ENCODE measurements around the gene GPANK1. TPM values are rescaled to one million over a fixed set of nuclear protein-coding genes. Genes with fewer than 3 reads are reported as not detected.

Gene GPANK1
- total RNA-seq, 1 experiment from 2014 or later = 29.1 TPM

DNA sequence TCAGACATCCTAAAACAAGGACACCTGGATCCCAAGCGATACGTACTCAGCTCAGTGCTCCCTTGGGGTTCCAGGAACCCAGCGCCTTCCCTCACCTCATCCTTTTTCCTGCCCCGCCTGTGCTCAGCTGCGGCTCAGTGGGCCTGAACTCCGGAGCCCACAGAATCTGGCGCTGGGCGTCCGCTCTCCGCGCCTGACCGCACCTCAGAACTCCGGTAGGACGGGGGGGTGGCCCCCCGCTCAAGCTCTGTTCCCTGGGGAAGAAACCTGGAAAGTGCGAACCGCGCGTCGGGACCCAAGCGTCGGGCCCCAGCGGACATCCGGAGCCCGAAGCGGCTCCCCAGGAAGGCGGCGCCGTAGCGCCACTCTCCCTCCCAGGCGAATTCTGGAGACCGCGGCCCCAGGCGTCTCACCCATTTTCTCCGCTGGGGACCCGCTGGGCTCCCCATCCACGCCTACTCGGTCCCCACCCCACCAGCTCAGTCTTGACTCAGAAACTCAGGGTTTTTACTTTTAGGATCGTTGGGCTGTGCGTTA, 16.4 kb upstream of the GPANK1 start:
- DNase-seq (ENCODE audit: low spot score) (peak; percentile 54), ATAC-seq (peak; percentile 22)
- TF ChIP-seq MXD4 (CRISPR knock-in tag; IDR thresholded peaks at IDR 0.05; ENCODE audit: borderline replicate concordance) = no peak
- TF ChIP-seq, protein P1, sequence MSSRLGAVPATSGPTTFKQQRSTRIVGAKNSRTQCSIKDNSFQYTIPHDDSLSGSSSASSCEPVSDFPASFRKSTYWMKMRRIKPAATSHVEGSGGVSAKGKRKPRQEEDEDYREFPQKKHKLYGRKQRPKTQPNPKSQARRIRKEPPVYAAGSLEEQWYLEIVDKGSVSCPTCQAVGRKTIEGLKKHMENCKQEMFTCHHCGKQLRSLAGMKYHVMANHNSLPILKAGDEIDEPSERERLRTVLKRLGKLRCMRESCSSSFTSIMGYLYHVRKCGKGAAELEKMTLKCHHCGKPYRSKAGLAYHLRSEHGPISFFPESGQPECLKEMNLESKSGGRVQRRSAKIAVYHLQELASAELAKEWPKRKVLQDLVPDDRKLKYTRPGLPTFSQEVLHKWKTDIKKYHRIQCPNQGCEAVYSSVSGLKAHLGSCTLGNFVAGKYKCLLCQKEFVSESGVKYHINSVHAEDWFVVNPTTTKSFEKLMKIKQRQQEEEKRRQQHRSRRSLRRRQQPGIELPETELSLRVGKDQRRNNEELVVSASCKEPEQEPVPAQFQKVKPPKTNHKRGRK (CRISPR knock-in tag; IDR thresholded peaks at IDR 0.05; ENCODE audit: borderline replicate concordance) = no peak
- TF ChIP-seq ATF1 (CRISPR knock-in tag; IDR thresholded peaks at IDR 0.05) = no peak
- TF ChIP-seq, protein P2, sequence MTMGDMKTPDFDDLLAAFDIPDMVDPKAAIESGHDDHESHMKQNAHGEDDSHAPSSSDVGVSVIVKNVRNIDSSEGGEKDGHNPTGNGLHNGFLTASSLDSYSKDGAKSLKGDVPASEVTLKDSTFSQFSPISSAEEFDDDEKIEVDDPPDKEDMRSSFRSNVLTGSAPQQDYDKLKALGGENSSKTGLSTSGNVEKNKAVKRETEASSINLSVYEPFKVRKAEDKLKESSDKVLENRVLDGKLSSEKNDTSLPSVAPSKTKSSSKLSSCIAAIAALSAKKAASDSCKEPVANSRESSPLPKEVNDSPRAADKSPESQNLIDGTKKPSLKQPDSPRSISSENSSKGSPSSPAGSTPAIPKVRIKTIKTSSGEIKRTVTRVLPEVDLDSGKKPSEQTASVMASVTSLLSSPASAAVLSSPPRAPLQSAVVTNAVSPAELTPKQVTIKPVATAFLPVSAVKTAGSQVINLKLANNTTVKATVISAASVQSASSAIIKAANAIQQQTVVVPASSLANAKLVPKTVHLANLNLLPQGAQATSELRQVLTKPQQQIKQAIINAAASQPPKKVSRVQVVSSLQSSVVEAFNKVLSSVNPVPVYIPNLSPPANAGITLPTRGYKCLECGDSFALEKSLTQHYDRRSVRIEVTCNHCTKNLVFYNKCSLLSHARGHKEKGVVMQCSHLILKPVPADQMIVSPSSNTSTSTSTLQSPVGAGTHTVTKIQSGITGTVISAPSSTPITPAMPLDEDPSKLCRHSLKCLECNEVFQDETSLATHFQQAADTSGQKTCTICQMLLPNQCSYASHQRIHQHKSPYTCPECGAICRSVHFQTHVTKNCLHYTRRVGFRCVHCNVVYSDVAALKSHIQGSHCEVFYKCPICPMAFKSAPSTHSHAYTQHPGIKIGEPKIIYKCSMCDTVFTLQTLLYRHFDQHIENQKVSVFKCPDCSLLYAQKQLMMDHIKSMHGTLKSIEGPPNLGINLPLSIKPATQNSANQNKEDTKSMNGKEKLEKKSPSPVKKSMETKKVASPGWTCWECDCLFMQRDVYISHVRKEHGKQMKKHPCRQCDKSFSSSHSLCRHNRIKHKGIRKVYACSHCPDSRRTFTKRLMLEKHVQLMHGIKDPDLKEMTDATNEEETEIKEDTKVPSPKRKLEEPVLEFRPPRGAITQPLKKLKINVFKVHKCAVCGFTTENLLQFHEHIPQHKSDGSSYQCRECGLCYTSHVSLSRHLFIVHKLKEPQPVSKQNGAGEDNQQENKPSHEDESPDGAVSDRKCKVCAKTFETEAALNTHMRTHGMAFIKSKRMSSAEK (CRISPR knock-in tag; IDR thresholded peaks at IDR 0.05; ENCODE audit: borderline replicate concordance) = no peak
- no peak for TF ChIP-seq NR2C2 (CRISPR knock-in tag; IDR thresholded peaks at IDR 0.05)
- no peak for TF ChIP-seq TEAD1 (CRISPR knock-in tag; IDR thresholded peaks at IDR 0.05)
- TF ChIP-seq, protein P3, sequence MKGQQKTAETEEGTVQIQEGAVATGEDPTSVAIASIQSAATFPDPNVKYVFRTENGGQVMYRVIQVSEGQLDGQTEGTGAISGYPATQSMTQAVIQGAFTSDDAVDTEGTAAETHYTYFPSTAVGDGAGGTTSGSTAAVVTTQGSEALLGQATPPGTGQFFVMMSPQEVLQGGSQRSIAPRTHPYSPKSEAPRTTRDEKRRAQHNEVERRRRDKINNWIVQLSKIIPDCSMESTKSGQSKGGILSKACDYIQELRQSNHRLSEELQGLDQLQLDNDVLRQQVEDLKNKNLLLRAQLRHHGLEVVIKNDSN (CRISPR knock-in tag; IDR thresholded peaks at IDR 0.05) = no peak
- TF ChIP-seq, protein P4, sequence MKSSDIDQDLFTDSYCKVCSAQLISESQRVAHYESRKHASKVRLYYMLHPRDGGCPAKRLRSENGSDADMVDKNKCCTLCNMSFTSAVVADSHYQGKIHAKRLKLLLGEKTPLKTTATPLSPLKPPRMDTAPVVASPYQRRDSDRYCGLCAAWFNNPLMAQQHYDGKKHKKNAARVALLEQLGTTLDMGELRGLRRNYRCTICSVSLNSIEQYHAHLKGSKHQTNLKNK (CRISPR knock-in tag; IDR thresholded peaks at IDR 0.05) = no peak
- 0 out of 2 replicates have a peak, but pooled peaks have one; percentile 39 for TF ChIP-seq ZNF423 (CRISPR knock-in tag; IDR thresholded peaks at IDR 0.05)
- TF ChIP-seq, protein P5, sequence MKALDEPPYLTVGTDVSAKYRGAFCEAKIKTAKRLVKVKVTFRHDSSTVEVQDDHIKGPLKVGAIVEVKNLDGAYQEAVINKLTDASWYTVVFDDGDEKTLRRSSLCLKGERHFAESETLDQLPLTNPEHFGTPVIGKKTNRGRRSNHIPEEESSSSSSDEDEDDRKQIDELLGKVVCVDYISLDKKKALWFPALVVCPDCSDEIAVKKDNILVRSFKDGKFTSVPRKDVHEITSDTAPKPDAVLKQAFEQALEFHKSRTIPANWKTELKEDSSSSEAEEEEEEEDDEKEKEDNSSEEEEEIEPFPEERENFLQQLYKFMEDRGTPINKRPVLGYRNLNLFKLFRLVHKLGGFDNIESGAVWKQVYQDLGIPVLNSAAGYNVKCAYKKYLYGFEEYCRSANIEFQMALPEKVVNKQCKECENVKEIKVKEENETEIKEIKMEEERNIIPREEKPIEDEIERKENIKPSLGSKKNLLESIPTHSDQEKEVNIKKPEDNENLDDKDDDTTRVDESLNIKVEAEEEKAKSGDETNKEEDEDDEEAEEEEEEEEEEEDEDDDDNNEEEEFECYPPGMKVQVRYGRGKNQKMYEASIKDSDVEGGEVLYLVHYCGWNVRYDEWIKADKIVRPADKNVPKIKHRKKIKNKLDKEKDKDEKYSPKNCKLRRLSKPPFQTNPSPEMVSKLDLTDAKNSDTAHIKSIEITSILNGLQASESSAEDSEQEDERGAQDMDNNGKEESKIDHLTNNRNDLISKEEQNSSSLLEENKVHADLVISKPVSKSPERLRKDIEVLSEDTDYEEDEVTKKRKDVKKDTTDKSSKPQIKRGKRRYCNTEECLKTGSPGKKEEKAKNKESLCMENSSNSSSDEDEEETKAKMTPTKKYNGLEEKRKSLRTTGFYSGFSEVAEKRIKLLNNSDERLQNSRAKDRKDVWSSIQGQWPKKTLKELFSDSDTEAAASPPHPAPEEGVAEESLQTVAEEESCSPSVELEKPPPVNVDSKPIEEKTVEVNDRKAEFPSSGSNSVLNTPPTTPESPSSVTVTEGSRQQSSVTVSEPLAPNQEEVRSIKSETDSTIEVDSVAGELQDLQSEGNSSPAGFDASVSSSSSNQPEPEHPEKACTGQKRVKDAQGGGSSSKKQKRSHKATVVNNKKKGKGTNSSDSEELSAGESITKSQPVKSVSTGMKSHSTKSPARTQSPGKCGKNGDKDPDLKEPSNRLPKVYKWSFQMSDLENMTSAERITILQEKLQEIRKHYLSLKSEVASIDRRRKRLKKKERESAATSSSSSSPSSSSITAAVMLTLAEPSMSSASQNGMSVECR (CRISPR knock-in tag; IDR thresholded peaks at IDR 0.05; ENCODE audit: borderline replicate concordance) = 0 out of 2 replicates have a peak, but pooled peaks have one; percentile 22
- TF ChIP-seq JUN (CRISPR knock-in tag; IDR thresholded peaks at IDR 0.05) = no peak
- TF ChIP-seq ETV6 (CRISPR knock-in tag; IDR thresholded peaks at IDR 0.05) = 0 out of 2 replicates have a peak, but pooled peaks have one; percentile 36
- no peak for TF ChIP-seq ZNF121 (CRISPR knock-in tag; IDR thresholded peaks at IDR 0.05)
- TF ChIP-seq, protein P6, sequence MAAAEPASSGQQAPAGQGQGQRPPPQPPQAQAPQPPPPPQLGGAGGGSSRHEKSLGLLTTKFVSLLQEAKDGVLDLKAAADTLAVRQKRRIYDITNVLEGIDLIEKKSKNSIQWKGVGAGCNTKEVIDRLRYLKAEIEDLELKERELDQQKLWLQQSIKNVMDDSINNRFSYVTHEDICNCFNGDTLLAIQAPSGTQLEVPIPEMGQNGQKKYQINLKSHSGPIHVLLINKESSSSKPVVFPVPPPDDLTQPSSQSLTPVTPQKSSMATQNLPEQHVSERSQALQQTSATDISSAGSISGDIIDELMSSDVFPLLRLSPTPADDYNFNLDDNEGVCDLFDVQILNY (CRISPR knock-in tag; IDR thresholded peaks at IDR 0.05) = no peak
- TF ChIP-seq TP53 (CRISPR knock-in tag; IDR thresholded peaks at IDR 0.05) = no peak
- TF ChIP-seq NR1H2 (CRISPR knock-in tag; IDR thresholded peaks at IDR 0.05) = no peak
- no peak for TF ChIP-seq OVOL2 (CRISPR knock-in tag; IDR thresholded peaks at IDR 0.05; ENCODE audit: borderline replicate concordance)
- TF ChIP-seq, protein P7, sequence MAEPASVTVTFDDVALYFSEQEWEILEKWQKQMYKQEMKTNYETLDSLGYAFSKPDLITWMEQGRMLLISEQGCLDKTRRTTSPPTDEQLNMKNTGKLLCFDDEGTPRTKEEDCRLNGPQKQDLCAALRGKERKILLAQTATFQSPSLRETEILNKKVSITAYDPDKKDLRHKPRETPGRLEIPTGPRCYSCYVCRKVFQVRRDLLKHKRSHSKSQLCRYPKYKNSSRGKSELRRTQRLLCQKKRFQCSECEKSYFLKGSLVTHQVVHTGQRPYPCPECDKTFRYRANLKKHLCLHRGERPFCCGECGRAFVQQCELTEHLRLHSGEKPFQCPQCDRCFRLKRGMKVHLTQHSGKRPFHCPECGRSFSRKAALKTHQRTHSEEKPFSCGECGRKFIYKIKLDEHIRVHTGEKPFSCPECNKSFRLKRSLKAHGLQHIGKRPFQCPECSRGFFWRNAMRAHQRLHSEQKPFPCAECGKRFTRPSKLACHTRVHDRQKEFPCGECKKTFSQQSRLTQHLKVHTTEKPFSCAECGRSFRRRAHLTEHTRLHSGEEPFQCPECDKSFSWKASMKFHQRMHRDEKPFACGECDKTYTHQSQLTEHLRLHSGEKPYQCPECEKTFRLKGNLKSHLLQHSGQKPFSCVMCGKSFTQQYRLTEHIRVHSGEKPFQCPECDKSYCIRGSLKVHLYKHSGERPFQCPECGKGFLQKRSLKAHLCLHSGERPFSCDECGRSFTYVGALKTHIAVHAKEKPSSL (CRISPR knock-in tag; conservative IDR thresholded peaks at IDR 0.05) = no peak
- no peak for TF ChIP-seq ZNF671 (CRISPR knock-in tag; IDR thresholded peaks at IDR 0.05)
- TF ChIP-seq GRHL2 (CRISPR knock-in tag; IDR thresholded peaks at IDR 0.05; ENCODE audit: insufficient replicate concordance, severe bottlenecking) = no peak
- TF ChIP-seq, protein P8, sequence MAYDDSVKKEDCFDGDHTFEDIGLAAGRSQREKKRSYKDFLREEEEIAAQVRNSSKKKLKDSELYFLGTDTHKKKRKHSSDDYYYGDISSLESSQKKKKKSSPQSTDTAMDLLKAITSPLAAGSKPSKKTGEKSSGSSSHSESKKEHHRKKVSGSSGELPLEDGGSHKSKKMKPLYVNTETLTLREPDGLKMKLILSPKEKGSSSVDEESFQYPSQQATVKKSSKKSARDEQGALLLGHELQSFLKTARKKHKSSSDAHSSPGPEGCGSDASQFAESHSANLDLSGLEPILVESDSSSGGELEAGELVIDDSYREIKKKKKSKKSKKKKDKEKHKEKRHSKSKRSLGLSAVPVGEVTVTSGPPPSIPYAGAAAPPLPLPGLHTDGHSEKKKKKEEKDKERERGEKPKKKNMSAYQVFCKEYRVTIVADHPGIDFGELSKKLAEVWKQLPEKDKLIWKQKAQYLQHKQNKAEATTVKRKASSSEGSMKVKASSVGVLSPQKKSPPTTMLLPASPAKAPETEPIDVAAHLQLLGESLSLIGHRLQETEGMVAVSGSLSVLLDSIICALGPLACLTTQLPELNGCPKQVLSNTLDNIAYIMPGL (CRISPR knock-in tag; IDR thresholded peaks at IDR 0.05) = 0 out of 2 replicates have a peak, but pooled peaks have one; percentile 35

More for the DNA sequence above, 16.4 kb upstream of the GPANK1 start:
- ChIA-PET POLR2A (interaction anchor here (0.5 to 1.5 kb wide), 7 partner anchors 46 to 193 kb away, joined by 3 to 8 read pairs (median 4); partner anchors contain the start of genes HSPA1B and NEU1), CTCF (interaction anchor here (0.6 to 2.9 kb wide), 24 partner anchors 8 to 1157 kb away, joined by 3 to 26 read pairs (median 8); partner anchors contain the start of genes ABHD16A, ATP6V1G2, CLIC1 and DDAH2)
- Mint-ChIP-seq H3K4me3 (peak overlapping the region; percentile 89), H3K9me3 (no peaks in the 10 kb centered on the region), H3K36me3 (no peaks in the 10 kb centered on the region), H3K27ac (no peak overlapping the region), H3K27me3 (ENCODE audit: low read depth) (peaks cover 24% of the 10 kb centered on the region), H3K4me1 (peaks cover 16% of the 10 kb centered on the region)

Measured in WTC11 (cell line).